ENCODE results near the gene YIPF5.

The YIPF5 gene

GRCh38 chr5:144122081-144122480 lies 48.4 kb downstream of the YIPF5 start:
- DNase-seq = no peak

GRCh38 chr5:144121577-144121976 lies 48.9 kb downstream of the YIPF5 start:
- DNase-seq = no peak

GRCh38 chr5:144120661-144121180 lies 49.7 kb downstream of the YIPF5 start:
- DNase-seq = no peak

- DNase-seq = no peak
Observed at GRCh38 chr5:144117412-144117811, 53.0 kb downstream of the YIPF5 start.

GRCh38 chr5:144114571-144114970 lies 55.9 kb downstream of the YIPF5 start:
- no peak for DNase-seq

Measured in hematopoietic multipotent progenitor cell treated with erythropoietin and hydrocortisone succinate and interleukin-3 and kit ligand, for 6 days (in vitro differentiated cells).